GM21528 (cell line): ENCODE measurements around the gene ATG10.
"Not testable (repeated sequence)": the region's sequence is repeated elsewhere in the genome, so short reads cannot be mapped to it uniquely, and the experiment has no call there.

ENCODE experiments used
- ATAC-seq: cut with Tn5 transposase; IDR thresholded peaks from one replicate; pipeline ENCODE4 v1.9.1; 2021; ENCODE audit warnings: mild to moderate bottlenecking, moderate library complexity; ENCODE audit not compliant: unreplicated experiment, low FRiP score

Gene ATG10

GRCh38 chr5:81980598-81981260 lies 8.9 kb downstream of the ATG10 start:
- no peak for ATAC-seq

GRCh38 chr5:81982172-81982685 lies 10.4 kb downstream of the ATG10 start:
- ATAC-seq = not testable (repeated sequence)

GRCh38 chr5:81983148-81983547 lies 11.3 kb downstream of the ATG10 start:
- not testable (repeated sequence) for ATAC-seq

- ATAC-seq = not testable (repeated sequence)
These were observed 11.7 kb downstream of the ATG10 start for GRCh38 chr5:81983563-81983962.

- ATAC-seq = no peak
These were observed 14.3 kb downstream of the ATG10 start for GRCh38 chr5:81986126-81986525.

GRCh38 chr5:81989204-81989603 lies 17.4 kb downstream of the ATG10 start:
- ATAC-seq = no peak

- ATAC-seq = no peak
These were observed 22.9 kb downstream of the ATG10 start for GRCh38 chr5:81994679-81995078.

GRCh38 chr5:81995407-81995806 lies 23.6 kb downstream of the ATG10 start:
- no peak for ATAC-seq

- no peak for ATAC-seq
These were observed 32.7 kb downstream of the ATG10 start for GRCh38 chr5:82004511-82004910.

GRCh38 chr5:82009869-82010268 lies 38.0 kb downstream of the ATG10 start:
- ATAC-seq = not testable (repeated sequence)

- ATAC-seq = no peak
These were observed 38.9 kb downstream of the ATG10 start for GRCh38 chr5:82010696-82011095.

- ATAC-seq = no peak
These were observed 39.9 kb downstream of the ATG10 start for GRCh38 chr5:82011761-82012160.

- ATAC-seq = not testable (repeated sequence)
These were observed 42.8 kb downstream of the ATG10 start for GRCh38 chr5:82014644-82015043.

GRCh38 chr5:82018462-82018861 lies 46.6 kb downstream of the ATG10 start:
- ATAC-seq = no peak

GRCh38 chr5:82019342-82020138 lies 47.7 kb downstream of the ATG10 start:
- no peak for ATAC-seq

- no peak for ATAC-seq
These were observed 50.7 kb downstream of the ATG10 start for GRCh38 chr5:82022499-82022898.

GRCh38 chr5:82023644-82024043 lies 51.8 kb downstream of the ATG10 start:
- no peak for ATAC-seq

- no peak for ATAC-seq
These were observed 59.6 kb downstream of the ATG10 start for GRCh38 chr5:82031220-82032119.

GRCh38 chr5:82042894-82043293 lies 71.1 kb downstream of the ATG10 start:
- not testable (repeated sequence) for ATAC-seq

GRCh38 chr5:82044010-82044409 lies 72.2 kb downstream of the ATG10 start:
- no peak for ATAC-seq
